ENCODE results near the gene CCDC91. TPM values are rescaled to one million over a fixed set of nuclear protein-coding genes. Genes with fewer than 3 reads are reported as not detected.

Gene CCDC91
- total RNA-seq, 2 donors from 2014 or later: 17.6 to 20.2 TPM

- Mint-ChIP-seq H3K27ac (no peak overlapping the region), H3K4me1 (ENCODE audit: low read depth) (no peaks in the 10 kb centered on the region), H3K27me3 (ENCODE audit: low read depth) (no peaks in the 10 kb centered on the region), H3K9me3 (peaks cover 2 to 5% of the 10 kb centered on the region in 2 donors), H3K4me3 (no peak overlapping the region), H3K36me3 (ENCODE audit: insufficient read depth in 2 of 2) (peaks cover 0 to 4% of the 10 kb centered on the region in 2 donors)
- DNase-seq (no peak), ATAC-seq (replicated peaks in 1 of 2) (no peak)
These were observed 322.1 kb downstream of the CCDC91 start for GRCh38 chr12:28512406-28512805.

GRCh38 chr12:28512876-28513275 lies 322.6 kb downstream of the CCDC91 start:
- Mint-ChIP-seq H3K9me3 (peaks cover 5 to 6% of the 10 kb centered on the region in 2 donors), H3K4me1 (ENCODE audit: low read depth) (no peaks in the 10 kb centered on the region), H3K27me3 (ENCODE audit: low read depth) (no peaks in the 10 kb centered on the region), H3K27ac (no peak overlapping the region), H3K4me3 (no peak overlapping the region), H3K36me3 (ENCODE audit: insufficient read depth in 2 of 2) (peaks cover 3 to 4% of the 10 kb centered on the region in 2 donors)
- DNase-seq (no peak), ATAC-seq (replicated peaks in 1 of 2) (no peak)

DNA sequence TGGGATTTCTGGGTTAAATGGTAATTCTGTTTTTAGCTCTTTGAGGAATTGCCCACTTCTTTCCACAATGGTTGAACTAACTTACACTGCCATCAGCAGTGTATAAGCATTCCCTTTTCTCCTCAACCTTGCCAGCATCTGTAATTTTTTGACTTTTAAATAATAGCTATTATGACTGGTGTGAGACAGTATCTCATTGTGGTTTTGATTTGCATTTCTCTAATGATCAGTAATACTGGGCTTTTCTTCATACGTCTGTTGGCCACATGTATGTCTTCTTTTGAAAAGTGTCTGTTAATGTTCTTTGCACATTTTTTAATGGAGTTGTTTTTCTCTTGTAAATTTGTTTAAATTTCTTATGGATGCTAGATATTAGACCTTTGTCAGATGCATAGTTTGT lies 323.7 kb downstream of the CCDC91 start:
- DNase-seq (no peak), ATAC-seq (replicated peaks in 1 of 2) (no peak)
- H3K9me3 Mint-ChIP-seq: peaks cover 7 to 10% of the 10 kb centered on the region in 2 donors
- no peak overlapping the region for H3K4me3 Mint-ChIP-seq
- no peaks in the 10 kb centered on the region for H3K27me3 Mint-ChIP-seq (ENCODE audit: low read depth)
- peaks cover 4 to 8% of the 10 kb centered on the region in 2 donors for H3K36me3 Mint-ChIP-seq (ENCODE audit: insufficient read depth in 2 of 2)
- H3K27ac Mint-ChIP-seq: no peak overlapping the region
- no peaks in the 10 kb centered on the region for H3K4me1 Mint-ChIP-seq (ENCODE audit: low read depth)

DNA sequence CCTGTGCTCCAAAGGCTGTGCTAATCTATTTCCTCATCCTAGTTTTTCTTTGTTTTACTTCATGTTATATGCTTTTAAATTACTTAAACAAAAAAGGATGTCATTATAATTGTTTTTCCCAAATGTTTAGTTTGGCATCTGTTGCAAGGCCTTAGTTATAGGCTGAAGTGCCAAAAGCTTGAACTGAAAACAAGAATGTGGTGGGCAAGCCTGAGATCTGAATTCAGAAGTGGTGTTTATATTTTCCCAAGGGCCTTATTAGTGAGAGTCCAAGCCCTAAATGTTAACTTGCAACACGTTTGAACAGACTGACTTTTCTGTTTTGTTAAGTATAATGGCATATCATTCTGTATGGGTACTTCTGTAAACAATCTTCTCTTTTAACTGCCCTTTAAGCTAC lies 326.8 kb downstream of the CCDC91 start:
- H3K36me3 Mint-ChIP-seq (ENCODE audit: insufficient read depth in 2 of 2): peaks cover 8% of the 10 kb centered on the region in 2 donors
- H3K4me1 Mint-ChIP-seq (ENCODE audit: low read depth): no peaks in the 10 kb centered on the region

GRCh38 chr12:28527631-28528249 lies 337.5 kb downstream of the CCDC91 start:
- DNase-seq (no peak), ATAC-seq (replicated peaks in 1 of 2) (no peak)
- H3K27me3 Mint-ChIP-seq (ENCODE audit: low read depth): no peaks in the 10 kb centered on the region
- no peak overlapping the region for H3K4me3 Mint-ChIP-seq
- H3K27ac Mint-ChIP-seq: no peak overlapping the region
- H3K4me1 Mint-ChIP-seq (ENCODE audit: low read depth): no peaks in the 10 kb centered on the region
- peaks cover 13 to 19% of the 10 kb centered on the region in 2 donors for H3K9me3 Mint-ChIP-seq
- peaks cover 17 to 21% of the 10 kb centered on the region in 2 donors for H3K36me3 Mint-ChIP-seq (ENCODE audit: insufficient read depth in 2 of 2)

More for the DNA sequence above, 326.8 kb downstream of the CCDC91 start:
- no peak overlapping the region for H3K4me3 Mint-ChIP-seq
- H3K9me3 Mint-ChIP-seq: peaks cover 3 to 15% of the 10 kb centered on the region in 2 donors
- ATAC-seq (replicated peaks in 1 of 2) (no peak), DNase-seq (no peak)
- H3K27me3 Mint-ChIP-seq (ENCODE audit: low read depth): no peaks in the 10 kb centered on the region
- no peak overlapping the region for H3K27ac Mint-ChIP-seq

- no peaks in the 10 kb centered on the region for H3K36me3 Mint-ChIP-seq (ENCODE audit: insufficient read depth in 2 of 2)
- H3K4me1 Mint-ChIP-seq (ENCODE audit: low read depth): peaks cover 17% of the 10 kb centered on the region
- H3K4me3 Mint-ChIP-seq: no peak overlapping the region
- H3K27ac Mint-ChIP-seq: peak overlapping the region; percentile 94
- H3K9me3 Mint-ChIP-seq: peaks cover 0 to 3% of the 10 kb centered on the region in 2 donors
- ATAC-seq (replicated peaks in 1 of 2): no peak
- H3K27me3 Mint-ChIP-seq (ENCODE audit: low read depth): no peaks in the 10 kb centered on the region
- no peak for DNase-seq
These were observed 345.0 kb downstream of the CCDC91 start for GRCh38 chr12:28535216-28535615.

DNA sequence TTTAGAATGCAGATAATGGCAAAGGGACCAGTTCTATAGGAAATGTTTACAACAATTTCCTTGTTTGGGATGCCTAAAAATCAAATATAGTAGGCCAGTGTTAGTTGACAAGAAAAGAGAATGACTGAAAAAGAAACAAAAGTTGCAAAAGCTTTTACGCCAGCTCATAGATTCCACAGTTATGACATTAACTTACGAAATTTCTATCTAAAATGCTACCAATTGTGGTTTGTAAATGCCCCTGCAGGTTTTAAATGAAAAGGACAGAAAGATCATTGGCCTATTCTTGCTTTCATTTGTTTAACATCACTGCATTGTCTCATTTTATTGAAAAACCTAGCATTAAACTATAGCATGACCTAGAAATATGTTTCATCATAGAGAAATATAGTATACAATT lies 345.8 kb downstream of the CCDC91 start:
- Mint-ChIP-seq H3K4me3 (peak overlapping the region in 1 of 2 donors; percentile 57), H3K27ac (peak overlapping the region; percentile 94)
- ATAC-seq (replicated peaks in 1 of 2): peak; percentile 65 to 73

GRCh38 chr12:28537474-28537873 lies 347.2 kb downstream of the CCDC91 start:
- no peak overlapping the region for H3K27ac Mint-ChIP-seq
- H3K27me3 Mint-ChIP-seq (ENCODE audit: low read depth): no peaks in the 10 kb centered on the region
- peak in 1 of 2 donors; percentile 35 for ATAC-seq (replicated peaks in 1 of 2)

More for the DNA sequence above, 345.8 kb downstream of the CCDC91 start:
- peaks cover 17% of the 10 kb centered on the region for H3K4me1 Mint-ChIP-seq (ENCODE audit: low read depth)
- no peaks in the 10 kb centered on the region for H3K36me3 Mint-ChIP-seq (ENCODE audit: insufficient read depth in 2 of 2)
- no peaks in the 10 kb centered on the region for H3K27me3 Mint-ChIP-seq (ENCODE audit: low read depth)
- peak in 1 of 2 donors; percentile 11 for DNase-seq
- H3K9me3 Mint-ChIP-seq: peaks cover 0 to 3% of the 10 kb centered on the region in 2 donors

GRCh38 chr12:28539691-28540323 lies 349.6 kb downstream of the CCDC91 start:
- DNase-seq: no peak
- Mint-ChIP-seq H3K27me3 (ENCODE audit: low read depth) (no peaks in the 10 kb centered on the region), H3K36me3 (ENCODE audit: insufficient read depth in 2 of 2) (peaks cover 0 to 4% of the 10 kb centered on the region in 2 donors), H3K4me1 (ENCODE audit: low read depth) (peaks cover 32% of the 10 kb centered on the region), H3K4me3 (no peak overlapping the region), H3K9me3 (peaks cover 0 to 3% of the 10 kb centered on the region in 2 donors), H3K27ac (no peak overlapping the region)
- no peak for ATAC-seq (replicated peaks in 1 of 2)

More at GRCh38 chr12:28537474-28537873, 347.2 kb downstream of the CCDC91 start:
- peaks cover 17% of the 10 kb centered on the region for H3K4me1 Mint-ChIP-seq (ENCODE audit: low read depth)
- H3K9me3 Mint-ChIP-seq: peaks cover 0 to 3% of the 10 kb centered on the region in 2 donors
- H3K4me3 Mint-ChIP-seq: no peak overlapping the region
- H3K36me3 Mint-ChIP-seq (ENCODE audit: insufficient read depth in 2 of 2): no peaks in the 10 kb centered on the region
- no peak for DNase-seq

DNA sequence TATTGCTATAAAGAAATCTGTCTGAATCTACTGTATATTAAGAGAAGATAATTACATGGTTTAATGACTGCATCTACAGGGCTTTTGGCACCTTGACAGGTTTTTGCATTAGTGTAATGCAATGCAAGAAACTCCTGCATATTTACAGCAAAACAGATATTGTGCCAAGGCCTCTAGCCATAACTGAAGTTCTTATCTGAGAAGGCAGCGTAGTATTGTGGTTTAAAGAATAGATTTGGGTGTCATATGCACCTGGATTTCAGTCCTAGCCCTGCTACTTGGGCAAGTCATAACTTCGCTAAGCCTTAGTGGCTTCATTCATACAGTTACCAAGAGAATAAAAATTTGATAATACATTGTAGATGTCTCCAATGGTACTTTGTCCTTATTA lies 350.1 kb downstream of the CCDC91 start:
- ATAC-seq (replicated peaks in 1 of 2) (peak in 1 of 2 donors; percentile 29), DNase-seq (no peak)
- no peaks in the 10 kb centered on the region for H3K27me3 Mint-ChIP-seq (ENCODE audit: low read depth)
- H3K36me3 Mint-ChIP-seq (ENCODE audit: insufficient read depth in 2 of 2): peaks cover 0 to 4% of the 10 kb centered on the region in 2 donors
- H3K4me1 Mint-ChIP-seq (ENCODE audit: low read depth): peaks cover 27% of the 10 kb centered on the region
- H3K27ac Mint-ChIP-seq: no peak overlapping the region
- H3K4me3 Mint-ChIP-seq: no peak overlapping the region
- peaks cover 0 to 3% of the 10 kb centered on the region in 2 donors for H3K9me3 Mint-ChIP-seq

- ATAC-seq (replicated peaks in 1 of 2) (peak; percentile 43 to 64), DNase-seq (peak in 1 of 2 donors; percentile 16)
- peaks cover 15% of the 10 kb centered on the region for H3K4me1 Mint-ChIP-seq (ENCODE audit: low read depth)
- H3K27me3 Mint-ChIP-seq (ENCODE audit: low read depth): no peaks in the 10 kb centered on the region
- peak overlapping the region; percentile 78 for H3K27ac Mint-ChIP-seq
- peak overlapping the region; percentile 8 to 55 for H3K4me3 Mint-ChIP-seq
- H3K36me3 Mint-ChIP-seq (ENCODE audit: insufficient read depth in 2 of 2): peaks cover 0 to 4% of the 10 kb centered on the region in 2 donors
- peaks cover 0 to 3% of the 10 kb centered on the region in 2 donors for H3K9me3 Mint-ChIP-seq
These were observed 353.0 kb downstream of the CCDC91 start for GRCh38 chr12:28543021-28543890.

- DNase-seq (no peak), ATAC-seq (replicated peaks in 1 of 2) (peak in 1 of 2 donors; percentile 57)
- Mint-ChIP-seq H3K27me3 (ENCODE audit: low read depth) (no peaks in the 10 kb centered on the region), H3K36me3 (ENCODE audit: insufficient read depth in 2 of 2) (no peaks in the 10 kb centered on the region), H3K4me1 (ENCODE audit: low read depth) (peaks cover 7% of the 10 kb centered on the region), H3K27ac (peak overlapping the region; percentile 14), H3K4me3 (peak overlapping the region in 1 of 2 donors; percentile 22), H3K9me3 (no peaks in the 10 kb centered on the region)
These were observed 360.8 kb downstream of the CCDC91 start for GRCh38 chr12:28550757-28551704.

Data from activated T-cell treated with anti-CD3 and anti-CD28 coated beads, Interleukin-2, amount 50 U/mL, for 72 hours (primary cell).